ENCODE measurements around the gene C9. TPM values are rescaled to one million over a fixed set of nuclear protein-coding genes. Genes with fewer than 3 reads are reported as not detected.
A peak's percentile ranks its signal among the peaks of the same experiment; 100 is the strongest.

Gene C9
- total RNA-seq, 3 donors from 2014 or later: 0.12 TPM; not detected in 2

DNA sequence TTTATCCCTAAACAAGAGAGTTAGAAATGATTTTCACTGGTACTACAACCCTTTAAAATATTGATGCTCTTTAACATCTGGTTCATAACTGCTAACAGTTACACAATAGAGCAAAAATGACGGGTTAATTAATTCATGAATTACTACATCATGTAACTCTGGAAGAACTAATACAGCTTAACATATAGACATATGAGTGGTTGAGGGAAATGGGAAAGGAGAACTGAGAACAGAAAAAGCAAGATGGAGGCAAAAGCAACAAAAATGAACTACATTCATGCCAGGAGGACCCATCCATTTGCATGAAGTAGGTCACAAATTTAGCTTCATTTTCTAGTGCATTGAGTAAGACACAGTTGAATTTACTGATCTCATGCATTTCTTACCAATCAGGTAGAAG lies 61.8 kb downstream of the C9 start:
- DNase-seq (no peak), ATAC-seq (no peak)
- intact Hi-C loops (cut with DNase I, micrococcal nuclease): no loop called here
- TF ChIP-seq, protein P1, sequence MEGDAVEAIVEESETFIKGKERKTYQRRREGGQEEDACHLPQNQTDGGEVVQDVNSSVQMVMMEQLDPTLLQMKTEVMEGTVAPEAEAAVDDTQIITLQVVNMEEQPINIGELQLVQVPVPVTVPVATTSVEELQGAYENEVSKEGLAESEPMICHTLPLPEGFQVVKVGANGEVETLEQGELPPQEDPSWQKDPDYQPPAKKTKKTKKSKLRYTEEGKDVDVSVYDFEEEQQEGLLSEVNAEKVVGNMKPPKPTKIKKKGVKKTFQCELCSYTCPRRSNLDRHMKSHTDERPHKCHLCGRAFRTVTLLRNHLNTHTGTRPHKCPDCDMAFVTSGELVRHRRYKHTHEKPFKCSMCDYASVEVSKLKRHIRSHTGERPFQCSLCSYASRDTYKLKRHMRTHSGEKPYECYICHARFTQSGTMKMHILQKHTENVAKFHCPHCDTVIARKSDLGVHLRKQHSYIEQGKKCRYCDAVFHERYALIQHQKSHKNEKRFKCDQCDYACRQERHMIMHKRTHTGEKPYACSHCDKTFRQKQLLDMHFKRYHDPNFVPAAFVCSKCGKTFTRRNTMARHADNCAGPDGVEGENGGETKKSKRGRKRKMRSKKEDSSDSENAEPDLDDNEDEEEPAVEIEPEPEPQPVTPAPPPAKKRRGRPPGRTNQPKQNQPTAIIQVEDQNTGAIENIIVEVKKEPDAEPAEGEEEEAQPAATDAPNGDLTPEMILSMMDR (IDR thresholded peaks at IDR 0.05): no peak
- no peak overlapping the region for H3K4me3 ChIP-seq
- no peaks in the 10 kb centered on the region for H3K36me3 ChIP-seq (ENCODE audit: low read depth)
- no peaks in the 10 kb centered on the region for H3K4me1 ChIP-seq (ENCODE audit: low read depth)
- H3K9me3 ChIP-seq: peaks cover 5% of the 10 kb centered on the region

DNA sequence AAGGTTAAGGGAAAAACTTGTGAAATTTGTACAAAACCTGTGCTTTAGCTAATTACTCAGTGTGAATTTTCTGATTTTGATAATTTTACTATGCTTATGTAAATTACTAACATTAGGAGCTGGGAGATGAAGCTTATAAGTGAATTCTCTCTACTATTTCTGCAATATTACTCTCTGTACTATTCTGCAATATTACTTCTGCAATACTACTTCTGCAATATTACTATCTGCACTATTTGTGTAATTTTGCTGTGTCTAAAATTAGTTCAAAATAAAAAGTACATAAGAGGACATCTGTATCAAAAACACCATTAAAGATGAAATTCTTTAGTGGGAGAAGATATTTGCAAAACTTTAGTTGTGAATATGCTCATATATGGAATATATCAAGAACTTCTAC lies 62.9 kb downstream of the C9 start:
- intact Hi-C loops (cut with DNase I, micrococcal nuclease): no loop called here
- TF ChIP-seq, protein P1 (IDR thresholded peaks at IDR 0.05): no peak
- no peak for DNase-seq

DNA sequence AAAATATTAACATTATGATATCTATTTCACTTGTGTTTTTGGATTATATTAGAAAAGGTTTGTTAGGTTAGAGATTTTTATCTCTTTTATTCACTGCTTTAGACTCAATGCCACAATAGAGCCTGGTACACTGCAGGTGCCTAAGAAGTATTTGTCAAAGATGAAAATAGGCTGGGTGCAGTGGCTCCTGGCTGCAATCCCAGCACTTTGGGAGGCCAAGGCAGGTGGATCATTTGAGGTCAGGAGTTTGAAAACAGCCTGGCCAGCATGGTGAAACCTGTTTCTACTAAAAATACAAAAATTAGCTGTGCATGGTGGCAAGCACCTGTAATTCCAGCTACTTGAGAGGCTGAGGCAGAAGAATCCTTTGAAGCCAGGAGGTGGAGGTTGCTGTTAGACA lies 64.3 kb downstream of the C9 start:
- intact Hi-C loops (cut with DNase I, micrococcal nuclease): no loop called here
- TF ChIP-seq, protein P1 (IDR thresholded peaks at IDR 0.05): no peak
- no peak for DNase-seq
- H3K4me1 ChIP-seq (ENCODE audit: low read depth): no peaks in the 10 kb centered on the region
- ATAC-seq: no peak
- H3K36me3 ChIP-seq (ENCODE audit: low read depth): no peaks in the 10 kb centered on the region
- H3K9me3 ChIP-seq: peaks cover 5% of the 10 kb centered on the region
- H3K4me3 ChIP-seq: no peak overlapping the region

More for the DNA sequence above, 62.9 kb downstream of the C9 start:
- H3K36me3 ChIP-seq (ENCODE audit: low read depth): no peaks in the 10 kb centered on the region
- H3K4me3 ChIP-seq: no peak overlapping the region
- no peaks in the 10 kb centered on the region for H3K4me1 ChIP-seq (ENCODE audit: low read depth)
- no peak for ATAC-seq
- H3K9me3 ChIP-seq: peaks cover 5% of the 10 kb centered on the region

DNA sequence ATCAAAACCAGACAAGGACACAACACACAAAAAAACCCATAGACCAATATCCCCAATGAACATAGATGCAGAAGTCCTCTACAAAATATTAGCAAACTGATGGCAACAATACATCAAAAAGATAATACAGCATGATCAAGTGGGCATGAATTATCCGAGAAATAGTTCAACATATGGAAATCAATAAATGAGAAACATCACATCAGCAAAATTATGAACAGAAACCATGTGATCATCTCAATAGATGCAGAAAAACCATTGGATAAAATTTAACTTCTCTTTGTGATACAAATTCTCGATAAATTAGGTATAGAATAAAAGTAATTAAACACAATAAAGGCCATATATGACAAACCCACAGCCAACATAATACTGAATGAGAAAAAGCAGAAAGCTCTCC lies 69.6 kb downstream of the C9 start:
- no peaks in the 10 kb centered on the region for H3K36me3 ChIP-seq (ENCODE audit: low read depth)
- H3K9me3 ChIP-seq: peaks cover 5% of the 10 kb centered on the region
- no peaks in the 10 kb centered on the region for H3K4me1 ChIP-seq (ENCODE audit: low read depth)
- ATAC-seq (no peak), DNase-seq (no peak)
- no peak overlapping the region for H3K4me3 ChIP-seq
- intact Hi-C loops (cut with DNase I, micrococcal nuclease): no loop called here
- TF ChIP-seq, protein P1 (IDR thresholded peaks at IDR 0.05): no peak

DNA sequence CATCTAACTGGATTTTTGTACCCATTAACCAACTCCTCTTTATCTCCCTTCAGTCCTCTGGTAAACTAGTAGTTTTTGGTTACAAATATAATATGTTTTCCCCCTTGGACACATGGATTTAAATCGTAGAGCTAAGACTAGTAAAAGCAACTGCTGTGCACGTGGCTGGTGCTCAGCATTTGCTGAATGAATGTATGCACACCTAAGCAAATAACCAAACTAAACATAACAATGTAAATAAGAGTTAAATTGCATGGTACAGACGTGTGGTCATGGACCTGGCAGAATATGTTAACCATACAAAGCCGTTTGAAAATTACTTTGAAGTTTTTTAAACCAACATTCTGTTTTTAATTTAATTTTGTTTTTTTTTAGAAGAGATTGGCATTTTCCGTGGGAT lies 79.7 kb downstream of the C9 start:
- intact Hi-C loops (cut with DNase I, micrococcal nuclease): no loop called here
- TF ChIP-seq, protein P1 (IDR thresholded peaks at IDR 0.05): no peak
- Histone ChIP-seq H3K4me1 (ENCODE audit: low read depth) (peaks cover 2% of the 10 kb centered on the region), H3K36me3 (ENCODE audit: low read depth) (no peaks in the 10 kb centered on the region), H3K9me3 (no peaks in the 10 kb centered on the region), H3K4me3 (no peak overlapping the region)
- no peak for DNase-seq
- ATAC-seq: peak; percentile 83

DNA sequence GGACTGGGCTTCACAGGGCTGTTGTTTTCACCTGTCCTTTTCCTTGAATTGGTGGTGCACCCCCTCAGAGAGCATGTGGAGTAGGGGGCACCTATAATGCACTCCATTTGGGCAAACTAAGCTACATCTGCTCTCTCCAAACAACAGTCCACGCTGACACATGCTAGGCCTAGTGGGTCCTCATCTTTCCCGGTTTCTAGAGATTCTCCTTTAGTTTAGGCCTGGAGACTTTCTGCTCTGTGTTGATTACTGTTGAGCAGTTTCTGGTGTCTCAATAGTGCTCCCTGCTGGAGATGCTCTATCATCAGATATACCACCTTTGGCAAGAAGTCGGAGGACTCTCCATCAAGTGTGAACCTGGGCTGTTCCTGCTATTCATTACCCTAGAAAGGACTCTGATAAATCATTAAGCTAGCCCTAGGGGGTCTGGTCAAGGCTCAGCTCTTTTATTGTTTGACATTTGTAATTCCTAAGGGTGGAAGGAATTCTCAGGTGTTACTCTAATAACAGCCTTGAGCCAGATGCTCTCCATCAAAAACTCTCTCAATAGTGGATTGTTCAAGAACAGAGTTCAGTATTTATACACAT lies 81.0 kb downstream of the C9 start:
- intact Hi-C loops (cut with DNase I, micrococcal nuclease): loop anchor here in 1 of 2 donors (2.0 kb wide), 1 partner anchor 67 kb away; no protein-coding TSS in a partner anchor
- TF ChIP-seq, protein P1 (IDR thresholded peaks at IDR 0.05): peak; percentile 37
- H3K4me1 ChIP-seq (ENCODE audit: low read depth): peaks cover 2% of the 10 kb centered on the region
- H3K36me3 ChIP-seq (ENCODE audit: low read depth): no peaks in the 10 kb centered on the region
- DNase-seq: peak in 1 of 3 donors; percentile 82
- no peak overlapping the region for H3K4me3 ChIP-seq
- ATAC-seq: peak; percentile 97
- no peaks in the 10 kb centered on the region for H3K9me3 ChIP-seq

All from mucosa of descending colon (tissue), 3 donors.